DND-41 (cell line): Measurements from ENCODE around the gene MAP3K12.
"Not testable (repeated sequence)": the region's sequence is repeated elsewhere in the genome, so short reads cannot be mapped to it uniquely, and the experiment has no call there.

Source experiments
- CTCF ChIP-seq: IDR thresholded peaks from 2 replicates; pipeline ENCODE4 v1.5.1; 2012; ENCODE audit warnings: borderline replicate concordance, low read length, moderate library complexity, mild to moderate bottlenecking; ENCODE audit not compliant: poor library complexity, severe bottlenecking; ENCODE audit errors: extremely low read depth
- EZH2 ChIP-seq: IDR thresholded peaks from 3 replicates; pipeline ENCODE4 v1.6.1; 2012; ENCODE audit warnings: borderline replicate concordance, low read depth, mild to moderate bottlenecking, moderate library complexity, low read length, inconsistent platforms; ENCODE audit not compliant: severe bottlenecking

- TF ChIP-seq CTCF, EZH2: not testable (repeated sequence)
These were observed 54.5 kb downstream of the MAP3K12 start for GRCh38 chr12:53444593-53445325.
